GM12801 (cell line): ENCODE results near the gene ELFN2.

ENCODE experiments used
- TF ChIP-seq, protein P1 (sequence below): IDR thresholded peaks from one replicate; pipeline ENCODE4 v1.5.1; 2011; ENCODE audit warnings: control low read depth; ENCODE audit not compliant: insufficient read length; ENCODE audit errors: extremely low read depth

The ELFN2 gene

DNA sequence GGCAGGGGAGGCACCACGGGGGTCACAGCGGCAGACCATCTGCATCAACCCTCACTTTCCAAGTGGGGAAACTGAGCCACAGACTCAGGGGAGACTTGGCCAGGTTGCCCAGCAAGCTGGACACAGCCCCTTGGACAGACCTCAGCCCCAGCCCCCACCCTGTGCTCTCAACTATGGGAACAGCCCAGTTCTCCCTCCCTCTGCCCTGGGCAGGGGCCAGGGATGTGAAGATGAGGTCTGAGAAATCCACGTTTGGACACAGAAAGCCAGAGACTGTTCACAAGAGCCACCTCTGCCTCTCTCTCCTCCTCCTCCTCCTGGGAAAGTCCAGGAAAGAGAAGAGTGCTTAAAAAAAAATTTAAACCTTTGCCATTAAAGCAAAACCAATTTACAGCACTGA, 50.1 kb downstream of the ELFN2 start:
- TF ChIP-seq, protein P1, sequence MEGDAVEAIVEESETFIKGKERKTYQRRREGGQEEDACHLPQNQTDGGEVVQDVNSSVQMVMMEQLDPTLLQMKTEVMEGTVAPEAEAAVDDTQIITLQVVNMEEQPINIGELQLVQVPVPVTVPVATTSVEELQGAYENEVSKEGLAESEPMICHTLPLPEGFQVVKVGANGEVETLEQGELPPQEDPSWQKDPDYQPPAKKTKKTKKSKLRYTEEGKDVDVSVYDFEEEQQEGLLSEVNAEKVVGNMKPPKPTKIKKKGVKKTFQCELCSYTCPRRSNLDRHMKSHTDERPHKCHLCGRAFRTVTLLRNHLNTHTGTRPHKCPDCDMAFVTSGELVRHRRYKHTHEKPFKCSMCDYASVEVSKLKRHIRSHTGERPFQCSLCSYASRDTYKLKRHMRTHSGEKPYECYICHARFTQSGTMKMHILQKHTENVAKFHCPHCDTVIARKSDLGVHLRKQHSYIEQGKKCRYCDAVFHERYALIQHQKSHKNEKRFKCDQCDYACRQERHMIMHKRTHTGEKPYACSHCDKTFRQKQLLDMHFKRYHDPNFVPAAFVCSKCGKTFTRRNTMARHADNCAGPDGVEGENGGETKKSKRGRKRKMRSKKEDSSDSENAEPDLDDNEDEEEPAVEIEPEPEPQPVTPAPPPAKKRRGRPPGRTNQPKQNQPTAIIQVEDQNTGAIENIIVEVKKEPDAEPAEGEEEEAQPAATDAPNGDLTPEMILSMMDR, result no peak

DNA sequence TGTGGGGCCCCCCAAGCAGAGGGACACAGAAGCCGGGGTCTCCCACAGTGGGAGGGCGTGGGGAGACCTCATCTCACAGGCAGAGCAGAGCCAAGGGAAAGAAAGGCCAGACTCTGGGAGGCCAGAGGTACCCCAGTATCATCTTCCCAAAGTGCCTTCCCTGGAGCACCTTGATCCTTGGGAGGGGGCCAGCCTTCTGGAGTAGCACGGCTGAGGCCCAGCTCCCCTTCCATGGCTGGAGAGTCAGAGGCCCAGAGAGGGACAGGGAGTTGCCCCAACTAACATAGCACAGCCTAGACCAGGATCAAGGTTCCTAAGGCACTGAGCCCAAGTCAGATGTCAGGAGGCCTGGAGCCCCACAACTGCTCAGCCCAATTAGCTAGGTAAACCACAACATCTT, 50.6 kb downstream of the ELFN2 start:
- TF ChIP-seq, protein P1, result no peak

DNA sequence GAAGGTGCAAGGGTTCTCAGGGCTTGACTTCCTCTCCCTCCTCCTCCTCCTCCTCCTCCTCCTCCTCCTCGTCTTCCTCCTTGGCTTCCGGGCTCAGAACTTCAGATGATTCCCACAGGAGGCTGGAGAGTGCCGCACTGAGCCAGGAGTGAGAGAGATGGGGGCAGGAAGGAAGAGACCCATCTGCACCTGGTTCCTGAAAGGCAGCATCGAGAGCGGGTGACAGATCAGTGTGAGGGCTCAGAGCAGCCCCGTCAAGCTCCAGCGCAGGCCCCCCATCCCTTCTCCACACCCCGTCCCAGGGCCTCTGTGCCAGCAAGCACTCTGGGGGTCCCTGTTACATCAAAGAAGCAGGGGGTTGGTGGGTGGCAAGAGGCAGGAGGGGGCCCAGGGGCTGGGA, 51.5 kb downstream of the ELFN2 start:
- TF ChIP-seq, protein P1, result no peak

DNA sequence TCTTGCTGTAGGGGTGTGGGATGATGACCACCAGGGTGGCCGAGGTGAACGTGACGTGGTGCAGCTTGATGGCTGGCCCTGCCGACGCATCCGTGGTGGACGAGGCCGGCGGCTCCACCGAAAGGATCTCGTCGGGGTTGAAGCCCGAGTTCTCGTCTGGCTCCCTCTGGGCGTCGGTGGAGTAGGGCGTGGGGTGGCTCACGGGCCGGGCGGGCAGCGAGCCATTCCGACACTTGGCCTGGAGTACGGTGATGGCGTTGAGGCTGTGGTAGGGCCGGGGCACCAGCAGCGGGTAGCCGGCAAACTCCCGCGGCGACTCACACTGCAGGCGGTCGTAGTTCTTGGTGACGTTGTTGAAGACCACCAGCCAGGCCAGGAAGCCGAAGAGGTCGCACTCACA, 52.7 kb downstream of the ELFN2 start:
- TF ChIP-seq, protein P1, result no peak

DNA sequence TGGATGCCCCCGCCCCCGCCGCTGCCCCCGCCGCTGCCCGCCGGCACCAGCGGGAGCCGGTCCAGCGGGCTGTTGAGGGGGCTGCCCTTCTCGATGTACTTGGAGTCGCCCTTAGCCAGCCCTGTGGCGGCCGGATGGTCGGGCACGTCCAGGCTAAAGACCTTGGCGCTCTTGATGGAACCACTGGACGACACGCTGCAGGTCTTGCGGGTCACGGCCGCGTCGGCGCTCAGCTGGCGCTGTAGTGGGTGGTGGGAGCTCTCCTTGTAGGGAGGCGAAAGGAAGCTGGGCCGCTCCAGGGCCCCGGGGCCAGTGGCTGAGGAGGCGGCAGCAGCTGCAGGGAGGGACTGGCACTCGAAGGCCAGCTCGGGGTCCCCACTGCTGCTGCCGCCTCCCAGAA, 53.8 kb downstream of the ELFN2 start:
- TF ChIP-seq, protein P1, result no peak

DNA sequence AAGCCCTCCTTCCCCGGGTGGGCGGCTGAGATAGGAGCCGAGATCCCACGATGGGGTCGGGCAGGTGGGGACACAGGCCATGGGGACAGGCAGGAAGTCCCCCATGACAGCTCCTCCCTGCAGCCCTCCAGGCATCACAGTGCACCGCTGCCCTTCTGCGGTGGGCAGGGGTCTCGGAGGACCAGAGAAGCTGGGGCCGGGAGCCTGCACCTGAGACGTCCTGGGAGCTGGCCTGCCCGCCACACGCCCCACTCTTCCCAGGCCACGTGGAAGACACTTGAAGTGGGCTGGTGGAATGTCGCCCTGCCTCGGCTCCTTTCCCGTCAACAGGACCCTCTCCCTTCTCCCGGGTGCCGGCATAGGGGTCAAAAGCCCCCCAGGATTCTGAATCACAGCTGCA, 55.4 kb downstream of the ELFN2 start:
- TF ChIP-seq, protein P1, result no peak

DNA sequence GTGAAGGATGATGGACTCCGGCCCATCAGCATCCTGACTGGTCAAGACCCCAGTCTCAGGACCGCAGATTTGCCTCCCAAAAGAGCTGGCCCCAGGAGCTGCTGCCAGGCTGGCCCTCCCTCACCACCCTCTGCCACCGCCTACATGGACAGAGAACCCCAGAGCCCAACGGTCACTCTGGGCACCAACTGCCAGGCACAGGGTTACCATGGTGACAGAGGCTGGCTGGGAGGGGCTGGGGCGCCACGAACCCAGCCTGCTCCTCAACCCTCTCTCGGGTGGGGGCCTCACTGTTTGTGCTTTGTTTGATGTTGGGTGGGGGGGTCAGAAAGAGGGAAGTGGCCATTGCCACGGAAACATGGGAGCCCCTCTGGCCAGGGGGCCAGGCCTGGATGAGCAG, 55.8 kb downstream of the ELFN2 start:
- TF ChIP-seq, protein P1, result no peak

DNA sequence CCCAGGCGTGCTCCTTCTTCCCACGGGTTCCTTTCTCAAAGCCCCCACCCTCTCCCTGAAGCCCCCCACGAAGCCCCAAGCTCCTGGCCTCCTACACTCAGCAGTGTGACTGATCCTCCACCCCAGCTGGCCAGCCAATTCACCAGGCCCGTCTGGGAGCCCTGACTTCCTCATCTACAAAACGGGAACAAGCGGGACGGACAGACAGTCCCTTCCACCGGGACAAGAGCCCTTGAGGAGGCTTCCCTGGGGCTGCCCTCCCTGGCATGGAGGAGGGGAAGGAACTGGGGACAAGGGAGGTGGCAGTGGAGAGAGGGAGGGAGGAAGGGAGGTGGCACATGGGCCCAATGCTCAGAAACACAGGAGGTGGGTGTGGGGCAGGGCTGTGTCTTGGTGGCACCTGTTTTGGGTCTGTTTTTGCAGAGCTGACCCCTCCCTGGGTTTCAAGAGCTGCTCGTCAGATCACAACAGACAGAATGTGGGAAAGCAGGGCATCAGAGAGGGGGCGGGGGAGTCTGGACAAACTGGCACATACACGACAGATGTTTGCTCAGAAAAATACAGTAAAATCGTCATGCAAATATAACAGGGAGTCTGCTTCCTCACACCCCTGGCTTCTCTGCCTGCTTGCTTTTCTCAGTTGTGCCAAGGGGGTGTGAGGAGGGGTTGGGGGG, 56.8 kb downstream of the ELFN2 start:
- TF ChIP-seq, protein P1, result no peak
